Muscle of arm (tissue), 12 donors: Measurements from ENCODE around the gene EEPD1. TPM values are rescaled to one million over a fixed set of nuclear protein-coding genes. Genes with fewer than 3 reads are reported as not detected.
A peak's percentile ranks its signal among the peaks of the same experiment; 100 is the strongest.
"Not testable (repeated sequence)": the region's sequence is repeated elsewhere in the genome, so short reads cannot be mapped to it uniquely, and the experiment has no call there.

Source experiments
- DNase-seq: peaks from one replicate; pipeline ENCODE4 v3.0.0-alpha.2; 2013
- polyA plus RNA-seq, 12 donors: library from polyadenylated mRNA; unstranded; fragments of 120-200 nt; gene quantifications; one replicate each; pipeline ENCODE4 v1.2.1, GENCODE V29; 2013; ENCODE audit not compliant: insufficient read length in 12 of 12

Gene EEPD1
- polyA plus RNA-seq, 12 donors = 5.2 to 21.0 (median 12.1) TPM; not detected in 1

DNA sequence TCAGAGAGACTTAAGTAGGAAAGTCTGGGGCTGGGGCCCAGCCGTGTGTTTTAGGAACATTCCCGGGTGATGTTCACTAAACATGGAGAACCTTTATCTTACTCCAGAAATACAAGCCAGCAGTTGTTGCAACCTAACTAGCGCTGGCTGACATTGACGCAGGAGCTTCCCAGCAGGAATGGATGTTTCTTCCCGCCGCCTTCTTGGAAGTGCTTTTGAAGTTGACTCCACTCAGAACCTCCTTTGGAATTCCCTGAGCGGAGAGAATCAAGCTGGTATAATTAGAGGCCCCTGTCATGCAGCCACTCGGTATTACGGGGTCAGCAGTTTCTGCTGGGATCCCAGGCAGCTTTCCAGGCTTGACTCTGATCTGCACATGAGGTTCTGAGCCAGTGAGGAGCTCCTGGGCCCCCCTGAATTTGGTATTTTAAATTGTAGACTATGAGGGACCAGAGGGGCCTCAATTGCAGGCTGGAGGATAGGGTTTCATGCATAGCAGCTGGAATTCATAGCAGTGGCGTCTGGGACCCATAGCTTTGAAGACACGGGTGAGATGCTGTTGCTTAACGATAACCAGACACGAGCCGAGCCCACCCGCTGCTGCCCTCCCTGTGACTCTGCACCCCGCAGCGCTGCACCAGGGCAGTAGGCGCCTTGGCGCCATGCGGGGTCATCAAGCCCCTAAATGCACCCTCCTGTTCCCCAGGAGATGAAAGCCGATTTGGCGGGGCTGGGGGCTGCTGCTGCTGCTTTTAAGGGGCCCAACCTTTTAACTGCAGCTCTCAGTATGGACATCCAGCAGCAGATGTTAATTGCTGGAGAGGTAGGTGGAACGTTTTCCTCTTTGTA lies 61.8 kb downstream of the EEPD1 start:
- DNase-seq = peak; percentile 45

DNA sequence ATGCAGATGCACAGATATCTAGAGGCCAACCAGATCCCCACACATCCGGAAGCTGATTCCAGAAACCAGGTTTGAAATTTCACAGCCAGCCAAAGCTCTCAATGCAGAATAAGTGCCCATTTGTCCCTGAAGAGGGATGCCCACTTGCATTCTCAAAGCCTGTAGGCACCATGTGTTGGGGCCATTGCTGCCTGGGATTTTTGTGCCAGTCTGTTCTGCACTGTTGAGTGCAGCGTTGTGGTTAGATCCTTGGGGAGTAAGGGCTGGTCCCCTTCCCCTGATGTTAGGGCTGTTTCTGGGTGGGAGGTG lies 62.4 kb downstream of the EEPD1 start:
- DNase-seq = no peak

- no peak for DNase-seq
Measured at GRCh38 chr7:36216063-36216684, 63.1 kb downstream of the EEPD1 start.

- DNase-seq = no peak
Measured at GRCh38 chr7:36217211-36217960, 64.3 kb downstream of the EEPD1 start.

GRCh38 chr7:36217961-36218284 lies 64.9 kb downstream of the EEPD1 start:
- no peak for DNase-seq

DNA sequence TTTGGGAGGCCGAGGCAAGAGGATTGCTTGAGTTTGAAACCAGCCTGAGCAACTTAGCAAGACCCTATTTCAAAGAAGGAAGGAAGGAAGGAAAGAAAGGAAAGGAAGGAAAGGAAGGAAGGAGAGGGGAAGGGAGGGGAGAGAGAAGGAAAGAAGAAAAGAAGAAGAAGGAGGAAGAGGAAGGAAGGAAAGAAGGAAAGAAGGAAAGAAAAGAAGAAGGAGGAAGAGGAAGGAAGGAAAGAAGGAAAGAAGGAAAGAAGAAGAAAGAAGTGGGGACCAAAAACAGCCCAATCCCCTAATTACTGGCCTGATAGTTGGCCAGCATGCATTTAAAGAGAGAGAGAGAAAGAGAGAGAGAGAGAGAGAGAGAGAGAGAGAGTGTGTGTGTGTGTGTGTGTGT lies 66.4 kb downstream of the EEPD1 start:
- no peak for DNase-seq

GRCh38 chr7:36223851-36224250 lies 70.8 kb downstream of the EEPD1 start:
- DNase-seq = no peak

- DNase-seq = no peak
Measured at GRCh38 chr7:36224934-36225858, 72.1 kb downstream of the EEPD1 start.

DNA sequence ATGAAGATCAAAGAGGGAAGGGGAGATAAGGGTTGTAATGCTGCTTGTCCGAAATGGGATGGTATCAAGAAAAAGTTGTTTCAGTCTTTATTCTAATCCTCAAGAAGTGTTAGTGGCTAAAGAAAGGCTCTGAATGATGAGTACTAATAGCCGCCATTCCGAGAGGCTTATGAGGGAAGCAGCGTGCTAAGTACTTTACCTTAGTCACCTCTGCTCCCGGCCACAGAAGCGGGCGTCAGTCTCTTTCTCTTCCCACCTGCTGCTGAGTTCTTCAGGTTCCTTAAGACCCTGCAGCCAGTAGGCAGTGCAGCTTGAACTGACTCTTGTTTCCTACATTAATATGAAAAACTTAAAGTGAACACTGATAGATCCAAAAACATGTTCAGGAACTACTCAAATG lies 73.1 kb downstream of the EEPD1 start:
- DNase-seq = no peak

- peak; percentile 68 for DNase-seq
Measured at GRCh38 chr7:36227223-36227622, 74.2 kb downstream of the EEPD1 start.

- DNase-seq = no peak
Measured at GRCh38 chr7:36228039-36228438, 75.0 kb downstream of the EEPD1 start.

- no peak for DNase-seq
Measured at GRCh38 chr7:36231406-36231805, 78.4 kb downstream of the EEPD1 start.

- no peak for DNase-seq
Measured at GRCh38 chr7:36232555-36232954, 79.5 kb downstream of the EEPD1 start.

- no peak for DNase-seq
Measured at GRCh38 chr7:36232971-36233550, 80.0 kb downstream of the EEPD1 start.

- no peak for DNase-seq
Measured at GRCh38 chr7:36236073-36236472, 83.0 kb downstream of the EEPD1 start.

DNA sequence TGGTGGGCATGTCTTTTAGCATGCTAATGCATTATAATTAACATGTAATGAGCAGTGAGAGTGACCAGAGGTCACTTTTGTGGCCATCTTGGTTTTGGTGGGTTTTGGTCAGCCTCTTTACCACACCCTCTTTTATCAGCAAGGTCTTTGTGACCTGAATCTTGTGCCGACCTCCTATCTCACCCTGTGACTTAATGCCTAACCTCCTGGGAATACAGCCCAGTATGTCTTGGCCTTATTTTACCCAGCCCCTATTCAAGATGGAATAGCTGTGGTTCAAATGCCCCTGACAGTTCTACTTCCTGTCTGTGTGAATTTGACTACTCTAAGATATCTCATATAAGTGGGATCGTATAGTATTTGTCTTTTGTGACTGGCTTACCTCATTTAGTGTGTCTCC lies 85.1 kb downstream of the EEPD1 start:
- DNase-seq = no peak

DNA sequence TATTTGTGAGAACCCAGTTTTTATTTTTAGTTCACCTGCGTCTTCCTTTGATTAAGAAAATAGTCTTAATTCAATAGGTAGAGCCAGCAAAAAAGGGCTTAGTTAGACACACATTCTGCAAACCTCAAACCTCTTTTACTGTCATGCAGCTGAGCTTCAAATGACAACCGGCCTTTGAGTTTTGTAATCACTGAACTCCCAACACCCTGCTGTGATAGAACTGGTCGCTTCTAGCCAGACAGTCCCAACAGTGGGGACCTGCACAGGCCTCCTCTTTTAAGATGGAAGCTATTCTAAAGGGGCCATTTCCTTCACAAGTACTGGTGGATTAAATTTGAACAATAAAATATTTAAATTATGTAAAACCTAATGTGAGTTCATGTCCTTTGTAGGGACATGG lies 90.3 kb downstream of the EEPD1 start:
- not testable (repeated sequence) for DNase-seq

DNA sequence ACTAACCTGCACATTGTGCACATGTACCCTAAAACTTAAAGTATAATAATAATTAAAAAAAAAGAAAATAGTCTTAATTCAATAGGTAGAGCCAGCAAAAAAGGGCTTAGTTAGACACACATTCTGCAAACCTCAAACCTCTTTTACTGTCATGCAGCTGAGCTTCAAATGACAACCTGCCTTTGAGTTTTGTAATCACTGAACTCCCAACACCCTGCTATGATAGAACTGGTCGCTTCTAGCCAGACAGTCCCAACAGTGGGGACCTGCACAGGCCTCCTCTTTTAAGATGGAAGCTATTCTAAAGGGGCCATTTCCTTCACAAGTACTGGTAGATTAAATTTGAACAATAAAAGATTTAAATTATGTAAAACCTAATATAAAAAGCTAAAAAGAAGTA lies 90.9 kb downstream of the EEPD1 start:
- not testable (repeated sequence) for DNase-seq

GRCh38 chr7:36244429-36244828 lies 91.4 kb downstream of the EEPD1 start:
- DNase-seq = no peak

DNA sequence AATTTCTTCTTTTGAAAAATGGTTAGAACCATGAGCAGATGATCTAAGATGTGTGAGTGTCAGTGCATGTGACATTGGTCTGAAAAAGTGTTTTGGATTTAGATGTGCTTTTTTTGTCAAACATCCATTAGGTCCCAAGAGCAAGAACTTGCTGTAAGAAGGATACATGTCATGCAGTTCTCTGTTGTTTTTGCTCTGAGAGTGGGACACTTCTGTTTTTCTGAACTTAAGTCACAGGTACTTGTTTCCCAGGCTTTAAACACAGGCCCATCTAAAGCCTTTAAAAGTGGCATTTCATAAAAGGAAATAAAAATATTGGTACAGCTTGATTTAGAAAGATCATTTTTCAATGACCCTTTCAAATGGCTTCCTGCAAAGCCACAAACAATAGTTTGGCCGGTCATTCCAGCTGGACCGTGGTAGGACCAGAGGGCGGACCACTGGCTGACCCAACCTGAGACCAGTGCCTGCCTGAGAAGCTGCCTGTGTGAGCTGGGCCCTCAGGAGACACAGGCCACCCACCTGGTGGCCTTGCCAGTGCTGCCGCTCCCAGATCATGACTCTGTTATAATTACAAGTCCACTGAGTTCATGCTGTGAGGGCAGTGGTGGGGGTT lies 92.7 kb downstream of the EEPD1 start:
- no peak for DNase-seq

DNA sequence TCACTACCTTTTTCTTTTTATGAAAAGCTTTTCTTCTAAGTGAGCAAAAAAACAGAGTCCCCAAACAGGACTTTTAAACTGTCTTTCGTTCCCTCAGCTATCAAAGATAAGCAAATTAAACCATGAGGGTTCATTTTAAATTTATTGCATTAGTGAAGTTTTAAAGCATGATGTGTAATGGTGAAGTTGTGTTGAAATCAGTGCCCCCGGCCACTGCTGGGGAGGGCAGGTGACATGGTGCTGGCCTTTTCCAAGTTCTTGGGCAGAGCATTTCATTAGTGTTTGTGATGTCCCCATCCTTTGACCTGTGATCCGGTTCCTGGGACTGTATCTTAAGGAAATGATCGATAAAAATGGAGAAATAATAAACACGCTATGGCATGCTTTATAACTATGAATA lies 96.0 kb downstream of the EEPD1 start:
- DNase-seq = no peak
